Measurements from ENCODE around the gene MSI1.

- TF ChIP-seq POLR2AphosphoS5 (IDR thresholded peaks at IDR 0.05; ENCODE audit: low read depth, low read length) (no peak), CTCF (IDR thresholded peaks at IDR 0.05) (no peak), TCF7L2 (IDR thresholded peaks at IDR 0.05; ENCODE audit: low read depth, low read length) (no peak), SIN3A (IDR thresholded peaks at IDR 0.05; ENCODE audit: borderline replicate concordance, insufficient read depth, low read depth, low read length) (no peak), REST (IDR thresholded peaks at IDR 0.05; ENCODE audit: insufficient read depth in 1 of 2, low read depth in 2 of 2, low read length in 1 of 2) (no peak)
These were observed 44.0 kb downstream of the MSI1 start for GRCh38 chr12:120324841-120325417.

All from Panc1 (cell line).